ENCODE data around the gene CNOT8.

- TF ChIP-seq POLR2A (IDR thresholded peaks at IDR 0.05) (no peak), CTCF (IDR thresholded peaks at IDR 0.05) (no peak)
These were observed 37.5 kb downstream of the CNOT8 start for GRCh38 chr5:154895606-154896561.
